AG04449 (cell line): ENCODE measurements around the gene MTO1.

Source experiments
- CTCF ChIA-PET: fragments of 350-600 bp; formaldehyde crosslinking; extraction: SDS; loops from one replicate; lab custom pipeline; 2021; ENCODE audit warnings: antibody characterized with exemption; lab: Yijun Ruan, JAX
- POLR2A ChIA-PET: fragments of 400-600, 350-600 bp; formaldehyde crosslinking; extraction: SDS; loops from one replicate; lab custom pipeline; 2020; ENCODE audit warnings: antibody characterized with exemption, inconsistent platforms; lab: Yijun Ruan, JAX
- DNase-seq: peaks from one replicate; pipeline ENCODE4 v3.0.0-alpha.2; 2010; ENCODE audit warnings: low read depth, low spot score
- H3K4me3 ChIP-seq: 2 replicates; pipeline ENCODE4 v1.5.1; 2011; ENCODE audit warnings: low read depth, mild to moderate bottlenecking, control low read depth, low read length
- TF ChIP-seq, protein P1 (sequence below): IDR thresholded peaks from one replicate; pipeline ENCODE4 v1.5.1; 2011; ENCODE audit warnings: mild to moderate bottlenecking, moderate library complexity, low read length, control low read depth, inconsistent platforms; ENCODE audit not compliant: insufficient read depth; ENCODE audit errors: missing control alignments

The MTO1 gene

GRCh38 chr6:73506246-73506645, 44.7 kb downstream of the MTO1 start:
- CTCF ChIA-PET: interaction anchor here (1.4 kb wide), 1 partner anchor 105 kb away, joined by 8 read pairs; no protein-coding TSS in a partner anchor
- TF ChIP-seq, protein P1, sequence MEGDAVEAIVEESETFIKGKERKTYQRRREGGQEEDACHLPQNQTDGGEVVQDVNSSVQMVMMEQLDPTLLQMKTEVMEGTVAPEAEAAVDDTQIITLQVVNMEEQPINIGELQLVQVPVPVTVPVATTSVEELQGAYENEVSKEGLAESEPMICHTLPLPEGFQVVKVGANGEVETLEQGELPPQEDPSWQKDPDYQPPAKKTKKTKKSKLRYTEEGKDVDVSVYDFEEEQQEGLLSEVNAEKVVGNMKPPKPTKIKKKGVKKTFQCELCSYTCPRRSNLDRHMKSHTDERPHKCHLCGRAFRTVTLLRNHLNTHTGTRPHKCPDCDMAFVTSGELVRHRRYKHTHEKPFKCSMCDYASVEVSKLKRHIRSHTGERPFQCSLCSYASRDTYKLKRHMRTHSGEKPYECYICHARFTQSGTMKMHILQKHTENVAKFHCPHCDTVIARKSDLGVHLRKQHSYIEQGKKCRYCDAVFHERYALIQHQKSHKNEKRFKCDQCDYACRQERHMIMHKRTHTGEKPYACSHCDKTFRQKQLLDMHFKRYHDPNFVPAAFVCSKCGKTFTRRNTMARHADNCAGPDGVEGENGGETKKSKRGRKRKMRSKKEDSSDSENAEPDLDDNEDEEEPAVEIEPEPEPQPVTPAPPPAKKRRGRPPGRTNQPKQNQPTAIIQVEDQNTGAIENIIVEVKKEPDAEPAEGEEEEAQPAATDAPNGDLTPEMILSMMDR: no peak
- no peak for DNase-seq
- POLR2A ChIA-PET: no interaction called here
- H3K4me3 ChIP-seq: no peak overlapping the region

DNA sequence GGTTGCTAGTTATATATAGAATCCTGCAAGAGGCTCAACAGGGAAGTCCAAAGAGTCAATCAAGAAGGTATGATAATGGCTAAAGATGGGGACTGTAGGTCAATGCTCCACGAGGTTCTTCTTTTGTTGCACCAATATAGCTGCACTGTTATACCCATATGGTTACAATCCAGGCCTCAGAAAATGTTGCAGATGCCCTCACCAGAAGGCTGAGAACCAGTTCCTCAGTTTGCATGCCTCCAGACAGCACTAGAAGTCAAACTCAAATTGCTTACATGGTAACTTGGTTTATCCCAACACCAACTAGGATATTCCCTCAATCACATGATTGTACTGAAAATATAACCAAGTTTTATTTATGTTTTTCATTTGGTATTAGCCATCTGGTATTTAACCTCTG, 47.2 kb downstream of the MTO1 start:
- CTCF ChIA-PET: interaction anchor here (0.7 to 1.6 kb wide), 2 partner anchors 102 to 144 kb away, joined by 3 to 4 read pairs; no protein-coding TSS in a partner anchor
- POLR2A ChIA-PET: no interaction called here
- no peak overlapping the region for H3K4me3 ChIP-seq
- no peak for DNase-seq
- TF ChIP-seq, protein P1: no peak

GRCh38 chr6:73509851-73510250, 48.3 kb downstream of the MTO1 start:
- TF ChIP-seq, protein P1: no peak
- H3K4me3 ChIP-seq: no peak overlapping the region
- ChIA-PET CTCF (no interaction called here), POLR2A (interaction anchor here (1.1 kb wide), 1 partner anchor 12 kb away, joined by 3 read pairs; no protein-coding TSS in a partner anchor)
- DNase-seq: no peak

- no peak overlapping the region for H3K4me3 ChIP-seq
- DNase-seq: no peak
- TF ChIP-seq, protein P1: no peak
- ChIA-PET POLR2A (interaction anchor here (0.6 to 5.3 kb wide), 6 partner anchors 9 to 143 kb away, joined by 3 to 37 read pairs (median 8); partner anchors contain the start of gene EEF1A1), CTCF (interaction anchor here (5.5 kb wide), 1 partner anchor 99 kb away, joined by 57 read pairs; no protein-coding TSS in a partner anchor)
Measured at GRCh38 chr6:73511796-73512195, 50.3 kb downstream of the MTO1 start.

- TF ChIP-seq, protein P1: no peak
- POLR2A ChIA-PET: interaction anchor here (0.6 to 5.3 kb wide), 10 partner anchors 8 to 98 kb away, joined by 3 to 37 read pairs (median 4); partner anchors contain the start of gene EEF1A1
- CTCF ChIA-PET: interaction anchor here (0.9 to 5.5 kb wide), 4 partner anchors 8 to 139 kb away, joined by 3 to 57 read pairs (median 6); no protein-coding TSS in a partner anchor
- no peak for DNase-seq
- no peak overlapping the region for H3K4me3 ChIP-seq
Measured at GRCh38 chr6:73513496-73513854, 51.9 kb downstream of the MTO1 start.

DNA sequence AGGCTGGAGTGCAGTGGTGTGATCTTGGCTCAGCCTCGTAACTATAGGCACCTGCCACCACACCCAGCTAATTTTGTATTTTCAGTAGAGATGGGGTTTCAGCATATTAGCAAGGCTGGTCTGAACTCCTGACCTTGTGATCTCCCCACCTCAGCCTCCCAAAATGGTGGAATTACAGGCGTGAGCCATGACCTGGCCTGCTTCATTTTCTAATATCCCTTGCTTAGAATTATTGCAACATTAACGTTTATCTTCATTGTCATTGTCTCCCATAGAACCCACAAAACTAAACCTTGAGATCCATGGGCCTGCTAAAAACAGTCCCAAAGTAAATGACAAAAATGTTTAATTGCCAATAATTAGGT, 53.2 kb downstream of the MTO1 start:
- ChIA-PET CTCF (interaction anchor here (1.1 to 5.5 kb wide), 5 partner anchors 11 to 104 kb away, joined by 3 to 57 read pairs (median 4); no protein-coding TSS in a partner anchor), POLR2A (interaction anchor here (1.0 to 5.3 kb wide), 4 partner anchors 34 to 96 kb away, joined by 3 to 37 read pairs (median 19); no protein-coding TSS in a partner anchor)
- H3K4me3 ChIP-seq: no peak overlapping the region
- TF ChIP-seq, protein P1: no peak
- DNase-seq: no peak
